ENCODE measurements around the gene SH3BP1. TPM values are rescaled to one million over a fixed set of nuclear protein-coding genes. Genes with fewer than 3 reads are reported as not detected.

Gene SH3BP1
- total RNA-seq, 1 experiment from 2014 or later = 6.9 TPM

- peak; percentile 98 for DNase-seq (ENCODE audit: low spot score)
Measured at GRCh38 chr22:37658133-37659065, 18.9 kb downstream of the SH3BP1 start, which contains the start of gene PDXP. PDXP (plus strand) TSS chr22:37658723; CDS start chr22:37658783, 60 bp downstream.

- DNase-seq (ENCODE audit: low spot score) = no peak
Measured at GRCh38 chr22:37659066-37659896, 19.8 kb downstream of the SH3BP1 start.

- DNase-seq (ENCODE audit: low spot score) = no peak
Measured at GRCh38 chr22:37659897-37660708, 20.6 kb downstream of the SH3BP1 start.

GRCh38 chr22:37660709-37661045 is 21.2 kb downstream of the SH3BP1 start:
- DNase-seq (ENCODE audit: low spot score) = no peak

- DNase-seq (ENCODE audit: low spot score) = peak; percentile 51
Measured at GRCh38 chr22:37661160-37661924, 21.9 kb downstream of the SH3BP1 start.

- no peak for DNase-seq (ENCODE audit: low spot score)
Measured at GRCh38 chr22:37662039-37662438, 22.6 kb downstream of the SH3BP1 start.

GRCh38 chr22:37663521-37664140 is 24.2 kb downstream of the SH3BP1 start:
- DNase-seq (ENCODE audit: low spot score) = no peak

GRCh38 chr22:37664249-37665101 is 25.0 kb downstream of the SH3BP1 start:
- no peak for DNase-seq (ENCODE audit: low spot score)

- no peak for DNase-seq (ENCODE audit: low spot score)
Measured at GRCh38 chr22:37665487-37665886, 26.0 kb downstream of the SH3BP1 start.

GRCh38 chr22:37669586-37669985 is 30.1 kb downstream of the SH3BP1 start:
- peak; percentile 50 for DNase-seq (ENCODE audit: low spot score)

- no peak for DNase-seq (ENCODE audit: low spot score)
Measured at GRCh38 chr22:37672206-37672919, 32.9 kb downstream of the SH3BP1 start.

GRCh38 chr22:37672920-37673455 is 33.5 kb downstream of the SH3BP1 start:
- no peak for DNase-seq (ENCODE audit: low spot score)

- no peak for DNase-seq (ENCODE audit: low spot score)
Measured at GRCh38 chr22:37674248-37674647, 34.8 kb downstream of the SH3BP1 start.

GRCh38 chr22:37674951-37675929 is 35.8 kb downstream of the SH3BP1 start, which contains the start of gene LGALS1:
LGALS1 (plus strand) TSS chr22:37675636; CDS start chr22:37675703, 67 bp downstream.
- DNase-seq (ENCODE audit: low spot score) = peak; percentile 92

GRCh38 chr22:37675930-37676735 is 36.7 kb downstream of the SH3BP1 start:
- DNase-seq (ENCODE audit: low spot score) = peak; percentile 31

- DNase-seq (ENCODE audit: low spot score) = peak; percentile 89
Measured at GRCh38 chr22:37676736-37677492, 37.4 kb downstream of the SH3BP1 start.
